ENCODE results near the gene LRRC4B.

DNA sequence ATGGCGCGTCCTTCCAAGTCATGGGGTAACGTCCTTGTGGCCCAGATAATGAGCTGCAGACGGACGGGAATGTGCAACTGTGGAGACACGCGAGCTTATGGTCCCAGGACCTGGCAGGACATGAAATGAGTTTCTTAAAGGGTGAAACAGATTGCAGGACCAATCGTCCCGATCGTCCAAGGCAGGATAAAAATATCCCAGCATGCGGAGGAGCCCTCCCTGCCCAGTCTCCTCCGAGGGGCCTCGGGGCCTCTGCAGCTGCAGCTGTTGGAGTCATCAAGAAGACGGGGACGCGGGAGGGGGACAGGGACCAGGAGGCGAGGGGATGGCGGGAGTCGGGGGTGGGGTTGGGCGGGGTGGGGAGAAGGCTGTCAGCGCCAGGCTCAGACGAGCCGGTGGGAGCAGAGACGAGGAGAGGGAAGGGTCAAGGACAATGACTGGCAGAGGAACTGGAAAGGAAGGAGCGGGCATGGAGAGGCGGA is 77.2 kb downstream of the LRRC4B start:
- no peak for TF ChIP-seq CTCF (IDR thresholded peaks at IDR 0.05)
- no peak for TF ChIP-seq POLR2A (IDR thresholded peaks at IDR 0.05)

Data from heart left ventricle (tissue), 13 donors.